Stimulated activated CD4-positive, alpha-beta T cell treated with anti-CD3 and anti-CD28 coated beads, TNF-alpha, amount 100 ng/mL, for 48 hours (primary cell): Measurements from ENCODE around the gene LRP1-AS.

ENCODE experiments used
- DNase-seq, 3 donors: peaks; one replicate each; pipeline ENCODE4 v3.0.0-alpha.2; 2020; ENCODE audit warnings: low read depth in 3 of 3

Gene LRP1-AS

GRCh38 chr12:57119294-57120085, 27.9 kb downstream of the LRP1-AS start:
- DNase-seq = no peak

- no peak for DNase-seq
These were observed 28.6 kb downstream of the LRP1-AS start for GRCh38 chr12:57118711-57119271.

- no peak for DNase-seq
These were observed 30.7 kb downstream of the LRP1-AS start for GRCh38 chr12:57116580-57117281.

GRCh38 chr12:57112492-57113294, 34.7 kb downstream of the LRP1-AS start:
- DNase-seq = no peak

GRCh38 chr12:57111031-57111734, 36.2 kb downstream of the LRP1-AS start, which contains the start of gene STAT6:
TSS of gene STAT6 (minus strand) at chr12:57111362. CDS start at chr12:57108278, 3,084 bp downstream.
- peak; percentile 59 to 72 (median 69) for DNase-seq

GRCh38 chr12:57110104-57111030, 37.1 kb downstream of the LRP1-AS start:
- peak; percentile 48 to 71 (median 68) for DNase-seq

GRCh38 chr12:57109207-57110103, 38.0 kb downstream of the LRP1-AS start:
- no peak for DNase-seq

- no peak for DNase-seq
These were observed 39.8 kb downstream of the LRP1-AS start for GRCh38 chr12:57107456-57108155.

GRCh38 chr12:57106021-57106708, 41.3 kb downstream of the LRP1-AS start:
- no peak for DNase-seq

GRCh38 chr12:57105011-57105753, 42.2 kb downstream of the LRP1-AS start:
- no peak for DNase-seq

- DNase-seq = no peak
These were observed 43.0 kb downstream of the LRP1-AS start for GRCh38 chr12:57104292-57104910.

GRCh38 chr12:57103856-57104255, 43.6 kb downstream of the LRP1-AS start:
- no peak for DNase-seq

GRCh38 chr12:57101892-57102695, 45.3 kb downstream of the LRP1-AS start:
- no peak for DNase-seq

- no peak for DNase-seq
These were observed 47.7 kb downstream of the LRP1-AS start for GRCh38 chr12:57099766-57100165.

- no peak for DNase-seq
These were observed 48.2 kb downstream of the LRP1-AS start for GRCh38 chr12:57099047-57099714.
